ENCODE measurements around the gene TUT1. TPM values are rescaled to one million over a fixed set of nuclear protein-coding genes. Genes with fewer than 3 reads are reported as not detected.

Gene TUT1
- total and polyA plus RNA-seq, 12 donors: 7.0 to 67.6 (median 15.5) TPM

Small RNA genes within 50 kb of the gene (microRNA-seq; reads per million reads assigned to microRNA genes)
- 0 to 1.1 (median 0.57) reads per million in 3 donors for gene MIR6747

Small RNA genes within 50 kb of the gene (small RNA-seq; reads per million reads assigned to genes)
- 0 reads per million in 2 donors for gene AP001458.1
- 0 reads per million in 2 donors for gene EEF1G
- 0 to 0.08 reads per million in 2 donors for gene MIR6747

Other genes starting within 250 kb of the TUT1 start
- 1 to 10 TPM in 2 of 9 donors, not detected in 7; 1.7 to 3.1 TPM for gene SCGB1A1, start 172.5 kb downstream of the TUT1 start, total RNA-seq
- 1 to 10 TPM in 1 of 3 donors, not detected in 2; 1.5 TPM for gene SCGB1A1, start 172.5 kb downstream of the TUT1 start, polyA plus RNA-seq
- gene AHNAK, start 44.7 kb downstream of the TUT1 start, total RNA-seq: 100 to 1,000 TPM in 8 of 9 donors, 10 to 100 TPM in 1; 54.2 to 307 (median 195) TPM
- gene AHNAK, start 44.7 kb downstream of the TUT1 start, polyA plus RNA-seq: 10 to 100 TPM; 32.0 to 35.4 (median 32.7) TPM
- 1,000 to 10,000 TPM in 7 of 9 donors, 100 to 1,000 TPM in 2; 943 to 1,585 (median 1,192) TPM for gene EEF1G, start 17.6 kb downstream of the TUT1 start, total RNA-seq
- 1,000 to 10,000 TPM in 1 of 3 donors, 100 to 1,000 TPM in 2; 646 to 1,257 (median 934) TPM for gene EEF1G, start 17.6 kb downstream of the TUT1 start, polyA plus RNA-seq
- gene MTA2, start 10.3 kb upstream of the TUT1 start, total RNA-seq: 10 to 100 TPM; 63.9 to 97.3 (median 73.6) TPM
- gene MTA2, start 10.3 kb upstream of the TUT1 start, polyA plus RNA-seq: 10 to 100 TPM; 66.5 to 82.4 (median 73.5) TPM
- gene EML3, start 21.3 kb upstream of the TUT1 start, total RNA-seq: 10 to 100 TPM; 13.0 to 97.9 (median 35.4) TPM
- gene EML3, start 21.3 kb upstream of the TUT1 start, polyA plus RNA-seq: 100 to 1,000 TPM in 2 of 3 donors, 1 to 10 TPM in 1; 9.7 to 198 (median 139) TPM
- gene ROM1, start 21.7 kb upstream of the TUT1 start, total RNA-seq: 10 to 100 TPM in 3 of 9 donors, 1 to 10 TPM in 6; 1.6 to 22.3 (median 4.9) TPM
- 10 to 100 TPM in 2 of 3 donors, 1 to 10 TPM in 1; 5.1 to 11.3 (median 11.1) TPM for gene ROM1, start 21.7 kb upstream of the TUT1 start, polyA plus RNA-seq
- gene B3GAT3, start 30.5 kb upstream of the TUT1 start, total RNA-seq: 10 to 100 TPM; 25.3 to 56.6 (median 34.5) TPM
- 10 to 100 TPM in 2 of 3 donors, 1 to 10 TPM in 1; 5.9 to 83.3 (median 60.6) TPM for gene B3GAT3, start 30.5 kb upstream of the TUT1 start, polyA plus RNA-seq
- gene GANAB, start 55.1 kb upstream of the TUT1 start, total RNA-seq: 100 to 1,000 TPM; 105 to 304 (median 182) TPM
- 100 to 1,000 TPM in 1 of 3 donors, 10 to 100 TPM in 2; 90.9 to 177 (median 94.0) TPM for gene GANAB, start 55.1 kb upstream of the TUT1 start, polyA plus RNA-seq
- 10 to 100 TPM in 8 of 9 donors, 1 to 10 TPM in 1; 9.6 to 32.3 (median 25.0) TPM for gene INTS5, start 61.8 kb upstream of the TUT1 start, total RNA-seq
- 1 to 10 TPM; 4.4 to 7.5 (median 4.6) TPM for gene INTS5, start 61.8 kb upstream of the TUT1 start, polyA plus RNA-seq
- 10 to 100 TPM; 42.8 to 87.3 (median 49.8) TPM for gene C11orf98, start 73.7 kb upstream of the TUT1 start, total RNA-seq
- 100 to 1,000 TPM in 2 of 3 donors, 10 to 100 TPM in 1; 95.8 to 142 (median 104) TPM for gene C11orf98, start 73.7 kb upstream of the TUT1 start, polyA plus RNA-seq
- gene CSKMT, start 73.8 kb upstream of the TUT1 start, total RNA-seq: 10 to 100 TPM in 3 of 9 donors, 1 to 10 TPM in 5, not detected in 1; 2.8 to 15.6 (median 8.3) TPM
- gene CSKMT, start 73.8 kb upstream of the TUT1 start, polyA plus RNA-seq: 10 to 100 TPM in 2 of 3 donors, 1 to 10 TPM in 1; 1.9 to 37.2 (median 20.6) TPM
- 10 to 100 TPM; 10.2 to 21.3 (median 15.2) TPM for gene UQCC3, start 80.2 kb upstream of the TUT1 start, total RNA-seq
- 10 to 100 TPM in 2 of 3 donors, 1 to 10 TPM in 1; 2.2 to 25.7 (median 25.7) TPM for gene UQCC3, start 80.2 kb upstream of the TUT1 start, polyA plus RNA-seq
- 10 to 100 TPM in 3 of 9 donors, 1 to 10 TPM in 6; 1.1 to 22.0 (median 8.4) TPM for gene LBHD1, start 80.7 kb upstream of the TUT1 start, total RNA-seq
- gene LBHD1, start 80.7 kb upstream of the TUT1 start, polyA plus RNA-seq: 10 to 100 TPM; 16.5 to 30.4 (median 17.5) TPM
- gene UBXN1, start 87.5 kb upstream of the TUT1 start, total RNA-seq: 100 to 1,000 TPM in 6 of 9 donors, 10 to 100 TPM in 3; 81.3 to 308 (median 139) TPM
- gene UBXN1, start 87.5 kb upstream of the TUT1 start, polyA plus RNA-seq: 100 to 1,000 TPM; 114 to 225 (median 177) TPM
- 10 to 100 TPM in 6 of 9 donors, 1 to 10 TPM in 3; 3.1 to 29.9 (median 13.6) TPM for gene LRRN4CL, start 98.0 kb upstream of the TUT1 start, total RNA-seq
- gene LRRN4CL, start 98.0 kb upstream of the TUT1 start, polyA plus RNA-seq: 1 to 10 TPM; 5.7 to 9.3 (median 6.4) TPM
- gene BSCL2, start 115.9 kb upstream of the TUT1 start, total RNA-seq: 100 to 1,000 TPM in 6 of 9 donors, 10 to 100 TPM in 3; 77.6 to 185 (median 108) TPM
- 100 to 1,000 TPM; 134 to 653 (median 440) TPM for gene BSCL2, start 115.9 kb upstream of the TUT1 start, polyA plus RNA-seq
- 1 to 10 TPM in 3 of 9 donors, under 1 TPM in 4, not detected in 2; 0.39 to 3.2 (median 0.96) TPM for gene GNG3, start 116.2 kb upstream of the TUT1 start, total RNA-seq
- gene GNG3, start 116.2 kb upstream of the TUT1 start, polyA plus RNA-seq: 10 to 100 TPM in 1 of 3 donors, 1 to 10 TPM in 2; 4.1 to 15.7 (median 6.4) TPM
- 10 to 100 TPM in 8 of 9 donors, 1 to 10 TPM in 1; 9.6 to 34.5 (median 17.6) TPM for gene HNRNPUL2, start 135.9 kb upstream of the TUT1 start, total RNA-seq
- 10 to 100 TPM; 23.8 to 40.2 (median 38.1) TPM for gene HNRNPUL2, start 135.9 kb upstream of the TUT1 start, polyA plus RNA-seq
- 10 to 100 TPM; 10.7 to 45.0 (median 27.0) TPM for gene TTC9C, start 137.0 kb upstream of the TUT1 start, total RNA-seq
- 10 to 100 TPM; 36.7 to 93.9 (median 46.3) TPM for gene TTC9C, start 137.0 kb upstream of the TUT1 start, polyA plus RNA-seq
- 10 to 100 TPM in 6 of 9 donors, 1 to 10 TPM in 3; 6.9 to 19.5 (median 13.6) TPM for gene ZBTB3, start 162.6 kb upstream of the TUT1 start, total RNA-seq
- gene ZBTB3, start 162.6 kb upstream of the TUT1 start, polyA plus RNA-seq: 1 to 10 TPM; 3.0 to 5.6 (median 3.3) TPM
- gene POLR2G, start 170.1 kb upstream of the TUT1 start, total RNA-seq: 100 to 1,000 TPM in 1 of 9 donors, 10 to 100 TPM in 8; 58.2 to 195 (median 79.8) TPM
- 100 to 1,000 TPM in 2 of 3 donors, 10 to 100 TPM in 1; 67.6 to 109 (median 108) TPM for gene POLR2G, start 170.1 kb upstream of the TUT1 start, polyA plus RNA-seq
- gene TAF6L, start 179.9 kb upstream of the TUT1 start, total RNA-seq: 10 to 100 TPM; 18.3 to 42.3 (median 25.9) TPM
- 10 to 100 TPM; 10.8 to 98.1 (median 41.2) TPM for gene TAF6L, start 179.9 kb upstream of the TUT1 start, polyA plus RNA-seq
- gene TMEM179B, start 195.9 kb upstream of the TUT1 start, total RNA-seq: 100 to 1,000 TPM in 3 of 9 donors, 10 to 100 TPM in 6; 55.4 to 217 (median 72.6) TPM
- gene TMEM179B, start 195.9 kb upstream of the TUT1 start, polyA plus RNA-seq: 10 to 100 TPM; 37.2 to 97.7 (median 66.6) TPM
- 10 to 100 TPM; 12.6 to 49.1 (median 24.7) TPM for gene TMEM223, start 200.5 kb upstream of the TUT1 start, total RNA-seq
- 10 to 100 TPM; 32.0 to 41.3 (median 32.5) TPM for gene TMEM223, start 200.5 kb upstream of the TUT1 start, polyA plus RNA-seq
- 100 to 1,000 TPM in 1 of 9 donors, 10 to 100 TPM in 8; 32.8 to 134 (median 58.8) TPM for gene NXF1, start 213.9 kb upstream of the TUT1 start, total RNA-seq
- 100 to 1,000 TPM in 2 of 3 donors, 10 to 100 TPM in 1; 87.0 to 274 (median 231) TPM for gene NXF1, start 213.9 kb upstream of the TUT1 start, polyA plus RNA-seq
- gene STX5, start 240.5 kb upstream of the TUT1 start, total RNA-seq: 10 to 100 TPM; 22.2 to 59.9 (median 37.3) TPM
- gene STX5, start 240.5 kb upstream of the TUT1 start, polyA plus RNA-seq: 10 to 100 TPM; 19.7 to 52.4 (median 22.4) TPM
- gene TEX54, start 241.3 kb upstream of the TUT1 start, total RNA-seq: not detected
- 1 to 10 TPM in 1 of 3 donors, under 1 TPM in 1, not detected in 1; 0.27 to 1.4 TPM for gene TEX54, start 241.3 kb upstream of the TUT1 start, polyA plus RNA-seq
- 10 to 100 TPM; 21.7 to 58.0 (median 37.9) TPM for gene WDR74, start 248.1 kb upstream of the TUT1 start, total RNA-seq
- 100 to 1,000 TPM in 2 of 3 donors, 10 to 100 TPM in 1; 35.4 to 119 (median 102) TPM for gene WDR74, start 248.1 kb upstream of the TUT1 start, polyA plus RNA-seq